GM18505 (cell line): ENCODE measurements around the gene RTKN2.
"Not testable (repeated sequence)": the region's sequence is repeated elsewhere in the genome, so short reads cannot be mapped to it uniquely, and the experiment has no call there.

ENCODE experiments used
- ATAC-seq: cut with Tn5 transposase; IDR thresholded peaks from one replicate; pipeline ENCODE4 v1.9.1; 2021; ENCODE audit not compliant: unreplicated experiment
- POLR2A ChIP-seq: IDR thresholded peaks from 4 replicates; pipeline ENCODE4 v1.6.1; 2011; ENCODE audit warnings: borderline replicate concordance; ENCODE audit not compliant: insufficient read depth, insufficient read length; ENCODE audit errors: extremely low read depth

The RTKN2 gene

GRCh38 chr10:62249957-62250356 lies 18.7 kb downstream of the RTKN2 start:
- no peak for ATAC-seq
- TF ChIP-seq POLR2A = no peak

DNA sequence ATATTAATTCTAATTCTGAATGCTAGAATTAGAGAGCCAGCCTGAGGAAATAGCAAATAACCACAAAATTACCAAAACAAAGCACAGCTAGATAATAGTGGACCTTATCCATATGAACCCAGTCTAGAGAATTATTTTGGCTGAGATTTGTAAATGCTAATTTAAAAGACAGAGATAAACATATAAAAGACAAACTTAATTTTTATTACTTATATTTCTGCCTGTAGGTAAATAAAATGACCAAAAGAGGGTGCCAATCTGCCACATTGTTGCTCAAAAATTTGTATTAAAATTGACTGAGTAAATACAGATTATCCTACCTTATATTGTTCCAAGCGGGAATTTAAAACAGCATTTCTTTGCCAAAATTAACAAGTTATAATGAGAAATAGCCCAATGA lies 20.2 kb downstream of the RTKN2 start:
- no peak for TF ChIP-seq POLR2A
- ATAC-seq = no peak

- TF ChIP-seq POLR2A = no peak
- peak; percentile 51 for ATAC-seq
Observed at GRCh38 chr10:62244785-62245467, 23.7 kb downstream of the RTKN2 start.

DNA sequence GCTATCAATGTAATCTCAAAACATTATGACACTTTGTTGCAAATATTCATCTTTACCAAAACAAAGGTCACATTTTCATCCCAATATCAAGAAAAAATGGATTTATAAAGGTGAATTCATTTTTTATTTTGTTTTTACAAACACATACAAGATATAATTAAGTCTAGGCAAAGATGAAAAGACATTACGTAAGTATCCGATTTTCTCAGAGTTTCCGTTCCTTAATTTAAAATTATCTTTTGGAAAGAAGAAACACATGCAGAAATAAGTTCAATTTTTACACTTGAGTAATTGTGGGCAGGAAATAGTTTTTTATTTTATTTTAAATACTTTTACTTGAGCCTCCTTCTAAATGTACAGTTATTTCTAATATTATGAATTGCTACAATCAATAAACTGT lies 24.6 kb downstream of the RTKN2 start:
- no peak for TF ChIP-seq POLR2A
- ATAC-seq = no peak

DNA sequence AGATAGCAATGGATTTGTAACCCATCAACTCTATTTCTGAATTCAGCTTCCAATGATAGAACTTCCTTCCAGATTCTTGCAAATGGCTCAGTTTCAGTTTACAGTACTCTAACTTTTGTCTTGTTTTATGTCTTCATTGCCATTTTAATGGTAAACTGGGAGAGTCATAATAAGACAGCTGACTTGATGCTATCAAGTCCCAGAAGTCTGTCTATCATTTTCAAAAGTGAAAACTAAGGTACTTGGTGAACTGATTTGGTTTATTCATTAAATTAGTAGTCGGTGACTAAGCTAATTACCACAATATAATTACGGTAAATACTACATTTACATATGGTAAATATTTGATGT lies 25.0 kb downstream of the RTKN2 start:
- no peak for TF ChIP-seq POLR2A

DNA sequence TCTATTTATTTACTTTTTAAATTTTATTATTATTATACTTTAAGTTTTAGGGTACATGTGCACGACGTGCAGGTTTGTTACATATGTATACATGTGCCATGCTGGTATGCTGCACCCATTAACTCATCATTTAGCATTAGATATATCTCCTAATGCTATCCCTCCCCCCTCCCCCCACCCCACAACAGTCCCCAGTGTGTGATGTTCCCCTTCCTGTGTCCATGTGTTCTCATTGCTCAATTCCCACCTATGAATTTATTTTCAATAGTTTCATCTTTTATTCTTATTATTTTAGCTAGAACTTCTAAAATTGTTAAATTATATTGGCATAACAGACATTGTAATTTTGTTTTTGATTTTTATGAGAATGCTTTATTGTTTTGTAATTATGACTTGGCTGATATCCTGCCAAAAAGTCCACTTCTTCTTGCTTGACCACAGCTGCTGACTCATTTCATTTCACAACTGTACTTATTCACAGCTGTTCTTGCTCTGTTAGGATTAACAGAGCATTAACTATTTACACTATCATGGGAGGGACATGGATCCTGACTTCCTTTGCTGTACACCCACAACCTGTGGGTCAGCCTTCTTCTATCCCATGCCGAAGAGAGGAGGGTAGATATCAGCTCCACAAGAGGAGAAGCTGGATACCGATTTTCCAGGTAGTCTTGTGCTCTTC lies 25.5 kb downstream of the RTKN2 start:
- peak; percentile 81 for ATAC-seq

More for the DNA sequence above, 25.0 kb downstream of the RTKN2 start:
- peak; percentile 31 for ATAC-seq

DNA sequence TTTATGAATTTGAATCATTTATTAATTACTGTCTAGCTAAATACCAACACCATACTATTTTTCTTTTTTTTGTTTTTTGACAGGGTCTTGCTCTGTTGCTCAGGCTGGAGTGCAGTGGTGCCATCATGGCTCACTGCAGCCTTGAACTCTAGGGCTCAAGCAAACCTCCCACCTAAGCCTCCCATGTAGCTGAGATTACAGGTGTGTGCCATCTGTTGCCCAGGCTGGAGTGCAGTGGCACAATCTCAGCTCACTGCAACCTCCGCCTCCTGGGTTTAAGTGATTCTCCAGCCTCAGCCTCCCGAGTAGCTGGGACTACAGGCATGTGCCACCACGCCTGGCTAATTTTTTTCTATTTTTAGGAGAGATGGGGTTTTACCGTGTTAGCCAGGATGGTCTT lies 27.1 kb downstream of the RTKN2 start:
- ATAC-seq = not testable (repeated sequence)

DNA sequence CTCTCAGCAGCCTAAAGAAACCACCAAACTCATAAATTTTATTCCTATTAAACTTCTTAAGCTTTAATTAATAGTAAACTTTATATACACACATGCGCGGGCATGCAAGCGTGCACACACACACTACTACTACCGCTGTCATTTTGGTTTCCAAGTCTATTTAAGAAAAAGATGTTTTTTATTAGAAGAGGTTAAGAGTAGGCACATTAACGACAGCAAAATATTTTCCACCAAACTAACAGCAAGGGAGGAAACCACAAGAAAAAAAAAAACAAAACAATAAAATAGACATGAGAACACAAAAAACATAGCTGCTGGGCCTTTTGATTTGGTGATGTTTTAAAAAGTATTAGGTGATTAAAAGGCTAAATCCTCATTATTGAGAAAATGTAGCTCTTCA lies 28.6 kb downstream of the RTKN2 start:
- TF ChIP-seq POLR2A = no peak
- ATAC-seq = no peak

- ATAC-seq = no peak
Observed at GRCh38 chr10:62238880-62239279, 29.8 kb downstream of the RTKN2 start.

DNA sequence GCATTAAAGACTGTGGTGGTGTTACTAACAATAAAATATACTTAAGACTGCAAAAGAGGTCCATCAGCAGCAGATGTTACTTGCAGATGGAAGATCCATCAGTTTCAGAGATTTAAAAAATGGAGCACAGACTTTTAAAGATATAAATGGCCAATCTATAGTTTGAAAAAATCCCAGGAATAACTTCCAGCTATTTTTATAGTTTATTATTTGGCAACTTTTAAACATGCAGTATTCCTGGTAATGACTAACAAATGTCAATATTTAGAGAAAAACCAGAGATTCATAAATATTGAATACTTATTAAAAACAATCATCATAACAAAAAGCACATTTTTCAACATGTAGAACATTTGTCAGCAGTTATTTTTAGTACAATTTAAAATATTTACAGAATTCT lies 30.7 kb downstream of the RTKN2 start:
- TF ChIP-seq POLR2A = no peak
- no peak for ATAC-seq

More at GRCh38 chr10:62238880-62239279, 29.8 kb downstream of the RTKN2 start:
- no peak for TF ChIP-seq POLR2A

GRCh38 chr10:62237506-62237905 lies 31.1 kb downstream of the RTKN2 start:
- no peak for ATAC-seq
- no peak for TF ChIP-seq POLR2A

- no peak for TF ChIP-seq POLR2A
- no peak for ATAC-seq
Observed at GRCh38 chr10:62234077-62234605, 34.5 kb downstream of the RTKN2 start.

GRCh38 chr10:62233356-62234076 lies 35.1 kb downstream of the RTKN2 start:
- no peak for TF ChIP-seq POLR2A
- ATAC-seq = no peak

DNA sequence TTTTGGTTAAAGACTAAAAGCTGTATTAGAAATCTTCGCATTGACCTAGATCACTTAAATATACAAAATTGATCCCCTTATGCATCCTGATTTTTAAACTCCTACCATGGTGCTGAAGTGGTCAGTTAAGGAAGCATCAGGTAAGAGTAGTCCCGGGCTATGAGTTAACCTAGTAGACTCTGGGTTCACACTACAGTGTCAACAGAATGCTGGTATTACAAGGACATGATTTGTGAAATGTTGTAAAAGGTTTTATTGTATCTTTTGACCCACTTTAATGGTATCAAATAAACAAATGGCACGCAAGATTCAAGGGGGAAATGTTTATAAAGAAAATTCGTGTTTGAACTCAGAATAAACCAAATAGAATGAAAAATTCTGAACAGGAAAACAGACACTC lies 36.8 kb downstream of the RTKN2 start:
- no peak for ATAC-seq
- no peak for TF ChIP-seq POLR2A
